K562 (cell line): ENCODE results near the gene ECM1. TPM values are rescaled to one million over a fixed set of nuclear protein-coding genes. Genes with fewer than 3 reads are reported as not detected.

Experiments
- ATAC-seq: fragments of 200-7000 bp; cut with Tn5 transposase; 3 replicates; pipeline ENCODE4 v1.9.1; 2020; ENCODE audit warnings: moderate library complexity
- BruUV-seq: library from RNA; stranded (reverse); fragments of 400-500 nt; replicated peaks from 2 replicates; lab custom pipeline; 2021; lab: Mats Ljungman, UMichigan
- CTCF ChIA-PET: fragments of 300-600 bp; formaldehyde crosslinking; extraction: SDS; loops from one replicate; lab custom pipeline; 2021; ENCODE audit warnings: low intra/inter-chr PET ratio; lab: Yijun Ruan, JAX
- POLR2A ChIA-PET: fragments of 300-600, 350-650 bp; sonication (Branson Sonifier 250); formaldehyde crosslinking; extraction: SDS; loops from one replicate; lab custom pipeline; 2021; ENCODE audit warnings: antibody characterized with exemption, inconsistent platforms; lab: Yijun Ruan, JAX
- DNase-seq, 4 experiments: peaks; one replicate each; pipeline versions ENCODE4 v3.0.0 to v3.0.0-alpha.2; 2011 to 2018; ENCODE audit warnings: low spot score in 3 of 4, mixed read lengths in 3 of 4; ENCODE audit errors: extremely low read depth in 1 of 4
- FAIRE-seq: peaks from 2 replicates; lab custom pipeline; 2011; peaks lifted over from hg19 to GRCh38; lab: Jason Lieb, UNC
- H2AFZ ChIP-seq: 2 replicates; pipeline ENCODE4 v1.6.0; 2011; ENCODE audit warnings: low read depth, low read length, control low read depth, inconsistent platforms
- H3K27ac ChIP-seq: fragments of 200-600 bp; 3 replicates; pipeline ENCODE4 v1.8.0; 2011; ENCODE audit warnings: low read depth, mild to moderate bottlenecking, control low read depth, inconsistent platforms, low read length, moderate library complexity, mixed read lengths; ENCODE audit errors: extremely low read depth
- H3K27me3 ChIP-seq, 2 experiments: fragments of 300-600 bp in 1 of 2; 2 replicates in 1 of 2; 3 replicates in 1 of 2; pipeline versions ENCODE4 v1.6.0 to v1.8.0; 2011; ENCODE audit warnings: inconsistent platforms in 2 of 2, low read length in 2 of 2, mild to moderate bottlenecking in 1 of 2, mixed read lengths in 1 of 2, moderate library complexity in 1 of 2; ENCODE audit not compliant: control insufficient read depth in 2 of 2, insufficient read depth in 2 of 2
- H3K36me3 ChIP-seq: fragments of 300-600 bp; 3 replicates; pipeline ENCODE4 v1.8.0; 2011; ENCODE audit warnings: mild to moderate bottlenecking, low read length, inconsistent platforms; ENCODE audit not compliant: control insufficient read depth, insufficient read depth
- H3K4me1 ChIP-seq, 2 experiments: fragments of 200-600 bp in 1 of 2; replicated peaks in 1 of 2; 2 replicates in 1 of 2; 3 replicates in 1 of 2; pipeline versions ENCODE4 v1.5.1 to v1.8.0; 2011; ENCODE audit warnings: inconsistent platforms in 2 of 2, low read length in 2 of 2, mild to moderate bottlenecking in 1 of 2, mixed read lengths in 1 of 2, moderate library complexity in 1 of 2; ENCODE audit not compliant: control insufficient read depth in 2 of 2, insufficient read depth in 2 of 2
- H3K4me2 ChIP-seq: 2 replicates; pipeline ENCODE4 v1.6.1; 2011; ENCODE audit warnings: low read length, control low read depth, inconsistent platforms, mixed read lengths; ENCODE audit not compliant: insufficient read depth
- H3K4me3 ChIP-seq: fragments of 200-600 bp; sonication (generic), shearing (Covaris generic); 2 replicates; pipeline ENCODE4 v1.5.1; 2016; ENCODE audit warnings: control low read depth, inconsistent platforms
- H3K79me2 ChIP-seq: fragments of 200-600 bp; 3 replicates; pipeline ENCODE4 v1.8.0; 2011; ENCODE audit warnings: low read length, inconsistent platforms; ENCODE audit not compliant: control insufficient read depth, insufficient read depth
- H3K9ac ChIP-seq, 2 experiments: 2 replicates each; pipeline versions ENCODE4 v1.6.0 to v1.6.1; 2011; ENCODE audit warnings: low read depth in 2 of 2, low read length in 2 of 2, control low read depth in 1 of 2, inconsistent platforms in 1 of 2, mild to moderate bottlenecking in 1 of 2, mixed read lengths in 1 of 2; ENCODE audit not compliant: insufficient read depth in 1 of 2
- H3K9me1 ChIP-seq: one replicate; pipeline ENCODE4 v1.6.0; 2011; ENCODE audit warnings: inconsistent platforms, mild to moderate bottlenecking, low read length, moderate library complexity; ENCODE audit not compliant: control insufficient read depth, insufficient read depth
- H3K9me3 ChIP-seq: replicated peaks from 2 replicates; pipeline ENCODE4 v1.5.1; 2011; ENCODE audit warnings: low read depth, low read length, inconsistent platforms; ENCODE audit not compliant: control insufficient read depth, insufficient read depth
- H4K20me1 ChIP-seq: replicated peaks from 2 replicates; pipeline ENCODE4 v1.6.1; 2011; ENCODE audit warnings: low read length, inconsistent platforms, mixed read lengths; ENCODE audit not compliant: control insufficient read depth, insufficient read depth
- CEBPB ChIP-seq: fragments of 450-650 bp; IDR thresholded peaks from 2 replicates; pipeline ENCODE4 v1.6.1; 2016; ENCODE audit warnings: missing genetic modification characterization, missing compliant biosample characterization
- EWSR1 ChIP-seq: fragments of 450-650 bp; IDR thresholded peaks from 2 replicates; pipeline ENCODE4 v1.6.1; 2018; ENCODE audit warnings: borderline replicate concordance, mild to moderate bottlenecking, low read depth, moderate library complexity; ENCODE audit not compliant: partially characterized antibody
- HMG20B ChIP-seq: fragments of 250-450 bp; sonication (Bioruptor Pico); IDR thresholded peaks from 2 replicates; pipeline ENCODE4 v1.5.0; 2021; ENCODE audit warnings: mild to moderate bottlenecking
- HMGN3 ChIP-seq: IDR thresholded peaks from 2 replicates; pipeline ENCODE4 v1.6.1; 2011; ENCODE audit warnings: borderline replicate concordance, low read depth, mild to moderate bottlenecking, mixed read lengths, low read length; ENCODE audit not compliant: insufficient read length; ENCODE audit errors: extremely low read depth
- KLF16 ChIP-seq: IDR thresholded peaks from 2 replicates; pipeline ENCODE4 v1.6.1; 2016; ENCODE audit warnings: antibody characterized with exemption
- MYNN ChIP-seq, 2 experiments: sonication (generic); formaldehyde crosslinking in 1 of 2; IDR thresholded peaks; 2 replicates each; pipeline versions ENCODE4 v1.5.0 to v1.6.1; 2016 to 2020; ENCODE audit warnings: antibody characterized with exemption in 1 of 2, missing genetic modification reagents in 1 of 2
- NFE2L1 ChIP-seq: fragments of 450-650 bp; IDR thresholded peaks from 2 replicates; pipeline ENCODE4 v1.6.1; 2016; ENCODE audit warnings: missing genetic modification characterization, low read depth, mild to moderate bottlenecking, missing compliant biosample characterization, moderate library complexity, borderline replicate concordance
- NFRKB ChIP-seq: fragments of 450-650 bp; IDR thresholded peaks from 2 replicates; pipeline ENCODE4 v1.6.1; 2016; ENCODE audit warnings: low read depth
- POLR2G ChIP-seq: fragments of 200-400 bp; formaldehyde crosslinking; IDR thresholded peaks from 2 replicates; pipeline ENCODE4 v1.6.1; 2017; ENCODE audit warnings: low read depth, mild to moderate bottlenecking, antibody characterized with exemption, low read length, moderate library complexity
- TFAM ChIP-seq: fragments of 250-450 bp; sonication (Bioruptor Pico); conservative IDR thresholded peaks from 2 replicates; pipeline ENCODE4 v1.5.0; 2021; ENCODE audit warnings: mild to moderate bottlenecking, moderate library complexity
- TRIM28 ChIP-seq: fragments of 450-650 bp; IDR thresholded peaks from 2 replicates; pipeline ENCODE4 v1.6.1; 2017
- ZNF121 ChIP-seq: sonication (generic); formaldehyde crosslinking; conservative IDR thresholded peaks from 2 replicates; pipeline ENCODE4 v1.8.0; 2022; ENCODE audit warnings: missing genetic modification reagents
- ZNF263 ChIP-seq: sonication (generic); formaldehyde crosslinking; IDR thresholded peaks from 2 replicates; pipeline ENCODE4 v1.8.0; 2022; ENCODE audit warnings: mild to moderate bottlenecking, missing genetic modification reagents, borderline replicate concordance
- ZNF436 ChIP-seq: fragments of 250-450, 450-650 bp; sonication (Bioruptor Pico); formaldehyde crosslinking; IDR thresholded peaks from 2 replicates; pipeline ENCODE4 v1.7.0; 2020; ENCODE audit warnings: mild to moderate bottlenecking
- ZNF79 ChIP-seq: fragments of 250-450 bp; sonication (Bioruptor Pico); IDR thresholded peaks from 2 replicates; pipeline ENCODE4 v1.4.0; 2020; ENCODE audit warnings: low read depth, mild to moderate bottlenecking, moderate library complexity
- WGBS: fragments of 100-300 bp; shearing (Covaris generic); methylation state at CpG from one replicate; pipeline ENCODE4 v1.1.6; 2016; ENCODE audit warnings: low coverage, mixed read lengths; ENCODE audit not compliant: insufficient coverage; ENCODE audit errors: missing lambda C conversion rate; 5-methylcytosine and 5-hydroxymethylcytosine counted together
- in situ Hi-C: fragments of 300-500 bp; cut with MboI; formaldehyde crosslinking; loops from 4 replicates; pipeline ENCODE4 v1.15.0; 2018; ENCODE audit warnings: inconsistent platforms, mixed read lengths
- intact Hi-C: fragments of 100-400 bp; cut with micrococcal nuclease; formaldehyde crosslinking; loops from 2 replicates; pipeline ENCODE4 v1.14.2; 2022
- polyA plus RNA-seq, 8 experiments: library from polyadenylated mRNA; depleted of rRNA in 4 of 8; stranded (reverse) in 5 of 8; unstranded in 3 of 8; fragments of >200 nt; fragmentation: Nextera tagmentation in 2 of 8; fragmentation: Illumina TruSeq in 1 of 8; extraction: Ambion mirVana in 2 of 8; extraction: Trizol in 1 of 8; gene quantifications; 2 replicates each; pipeline versions ENCODE4 v1.2.1 to v1.2.3, GENCODE V29; 2011 to 2014; ENCODE audit warnings: inconsistent platforms in 1 of 8, missing spikeins in 1 of 8
- total RNA-seq, 7 experiments: library from RNA; depleted of rRNA in 6 of 7; stranded (reverse); fragments of >200 nt in 6 of 7; fragmentation: Illumina TruSeq in 2 of 7; extraction: Trizol in 2 of 7; gene quantifications; 2 replicates each; pipeline versions ENCODE4 v1.2.1 to v1.2.3, GENCODE V29; 2011 to 2021; ENCODE audit warnings: low replicate concordance in 1 of 7
- TF ChIP-seq, protein P1 (sequence below): sonication (generic); formaldehyde crosslinking; IDR thresholded peaks from 2 replicates; pipeline ENCODE4 v1.8.0; 2022; ENCODE audit warnings: missing genetic modification reagents, mild to moderate bottlenecking, borderline replicate concordance
- TF ChIP-seq, protein P2 (sequence below), 2 experiments: fragments of 200-800 bp in 1 of 2; sonication (Bioruptor generic) in 1 of 2; sonication (generic) in 1 of 2; formaldehyde crosslinking in 1 of 2; IDR thresholded peaks in 1 of 2; conservative IDR thresholded peaks in 1 of 2; 2 replicates each; pipeline versions ENCODE4 v1.5.0 to v1.6.1; 2016 to 2020; ENCODE audit warnings: missing compliant biosample characterization in 1 of 2, missing genetic modification characterization in 1 of 2, missing genetic modification reagents in 1 of 2

The ECM1 gene
- total and polyA plus RNA-seq, 9 of the 15 experiments (the other 6 are each of a cell fraction or from before 2014, with no cell fraction given): 6.6 to 52.2 (median 12.8) TPM

DNA sequence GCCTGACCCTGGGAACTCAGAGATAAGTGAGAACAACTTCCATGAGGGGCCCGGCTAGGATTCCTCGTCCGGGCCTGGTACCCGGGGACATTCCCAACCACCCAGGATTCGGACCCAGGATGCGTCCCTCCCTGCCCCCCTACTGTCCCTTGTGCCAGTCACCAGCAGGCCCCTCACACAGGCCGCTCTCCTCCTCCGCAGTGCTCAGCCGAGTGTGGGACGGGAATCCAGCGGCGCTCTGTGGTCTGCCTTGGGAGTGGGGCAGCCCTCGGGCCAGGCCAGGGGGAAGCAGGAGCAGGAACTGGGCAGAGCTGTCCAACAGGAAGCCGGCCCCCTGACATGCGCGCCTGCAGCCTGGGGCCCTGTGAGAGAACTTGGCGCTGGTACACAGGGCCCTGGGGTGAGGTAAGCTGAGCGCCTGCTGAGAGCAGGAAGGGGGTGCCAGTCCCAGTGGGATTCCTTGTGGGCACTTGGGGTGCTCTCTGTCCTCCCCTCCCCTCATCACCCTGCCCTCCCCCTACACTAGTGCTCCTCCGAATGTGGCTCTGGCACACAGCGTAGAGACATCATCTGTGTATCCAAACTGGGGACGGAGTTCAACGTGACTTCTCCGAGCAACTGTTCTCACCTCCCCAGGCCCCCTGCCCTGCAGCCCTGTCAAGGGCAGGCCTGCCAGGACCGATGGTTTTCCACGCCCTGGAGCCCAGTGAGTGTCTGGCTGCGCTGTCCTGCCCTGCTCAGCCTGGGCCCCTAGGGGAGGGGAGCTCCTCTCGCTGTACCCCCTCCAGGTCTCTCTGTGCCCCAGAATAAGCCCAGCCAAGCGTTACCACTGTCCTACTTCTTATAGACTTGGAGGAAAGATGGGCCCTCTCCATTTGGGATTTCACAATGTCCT lies 51.1 kb downstream of the ECM1 start:
- 91% methylated on average over 17 of the region's 28 CpGs for WGBS
- no peak overlapping the region for H3K27ac ChIP-seq
- BruUV-seq: no TSS peak
- in situ Hi-C loops: no loop called here
- H4K20me1 ChIP-seq: peaks cover 19% of the 10 kb centered on the region
- H3K79me2 ChIP-seq: peaks cover 52% of the 10 kb centered on the region
- no peaks in the 10 kb centered on the region for H3K9me3 ChIP-seq
- H3K4me3 ChIP-seq: no peak overlapping the region
- H3K36me3 ChIP-seq: peaks cover 85% of the 10 kb centered on the region
- ATAC-seq: no peak
- intact Hi-C loops: no loop called here
- CTCF ChIA-PET: interaction anchor here (0.6 to 1.3 kb wide), 4 partner anchors 95 to 304 kb away, joined by 3 to 5 read pairs (median 4); no protein-coding TSS in a partner anchor
- H3K9ac ChIP-seq: peak overlapping the region in 1 of 2 experiments; percentile 4; a peak in 2 of 4 replicates
- peaks cover 37 to 83% of the 10 kb centered on the region in 2 experiments for H3K4me1 ChIP-seq
- H3K27me3 ChIP-seq: no peaks in the 10 kb centered on the region
- FAIRE-seq: no peak
- H3K9me1 ChIP-seq: peaks cover 6% of the 10 kb centered on the region
- no peak overlapping the region for H2AFZ ChIP-seq
- no peak for DNase-seq
- no peak overlapping the region for H3K4me2 ChIP-seq
- POLR2A ChIA-PET: interaction anchor here (0.5 to 2.7 kb wide), 18 partner anchors 7 to 469 kb away, joined by 3 to 21 read pairs (median 3); partner anchors contain the start of gene ADAMTSL4
- TF ChIP-seq, protein P1, sequence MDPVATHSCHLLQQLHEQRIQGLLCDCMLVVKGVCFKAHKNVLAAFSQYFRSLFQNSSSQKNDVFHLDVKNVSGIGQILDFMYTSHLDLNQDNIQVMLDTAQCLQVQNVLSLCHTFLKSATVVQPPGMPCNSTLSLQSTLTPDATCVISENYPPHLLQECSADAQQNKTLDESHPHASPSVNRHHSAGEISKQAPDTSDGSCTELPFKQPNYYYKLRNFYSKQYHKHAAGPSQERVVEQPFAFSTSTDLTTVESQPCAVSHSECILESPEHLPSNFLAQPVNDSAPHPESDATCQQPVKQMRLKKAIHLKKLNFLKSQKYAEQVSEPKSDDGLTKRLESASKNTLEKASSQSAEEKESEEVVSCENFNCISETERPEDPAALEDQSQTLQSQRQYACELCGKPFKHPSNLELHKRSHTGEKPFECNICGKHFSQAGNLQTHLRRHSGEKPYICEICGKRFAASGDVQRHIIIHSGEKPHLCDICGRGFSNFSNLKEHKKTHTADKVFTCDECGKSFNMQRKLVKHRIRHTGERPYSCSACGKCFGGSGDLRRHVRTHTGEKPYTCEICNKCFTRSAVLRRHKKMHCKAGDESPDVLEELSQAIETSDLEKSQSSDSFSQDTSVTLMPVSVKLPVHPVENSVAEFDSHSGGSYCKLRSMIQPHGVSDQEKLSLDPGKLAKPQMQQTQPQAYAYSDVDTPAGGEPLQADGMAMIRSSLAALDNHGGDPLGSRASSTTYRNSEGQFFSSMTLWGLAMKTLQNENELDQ: no peak
- TF ChIP-seq KLF16: no peak
- peak; percentile 23; the same call in 1 of the 2 replicates for TF ChIP-seq CEBPB
- TF ChIP-seq ZNF436 (CRISPR knock-in tag): no peak
- TF ChIP-seq POLR2G: peak; percentile 79
- no peak for TF ChIP-seq HMG20B (CRISPR knock-in tag)
- peak; percentile 18 for TF ChIP-seq HMGN3
- no peak for TF ChIP-seq EWSR1
- no peak for TF ChIP-seq TFAM (CRISPR knock-in tag)
- TF ChIP-seq MYNN (IDR thresholded peaks at IDR 0.05): peak; percentile 18; the same call in 1 of the 2 replicates
- TF ChIP-seq MYNN (CRISPR knock-in tag; IDR thresholded peaks at IDR 0.05): no peak
- peak; percentile 54; the same call in 1 of the 2 replicates for TF ChIP-seq ZNF263 (CRISPR knock-in tag)
- no peak for TF ChIP-seq TRIM28
- no peak for TF ChIP-seq NFE2L1 (tag)
- TF ChIP-seq ZNF121 (CRISPR knock-in tag): peak; percentile 95
- TF ChIP-seq, protein P2, sequence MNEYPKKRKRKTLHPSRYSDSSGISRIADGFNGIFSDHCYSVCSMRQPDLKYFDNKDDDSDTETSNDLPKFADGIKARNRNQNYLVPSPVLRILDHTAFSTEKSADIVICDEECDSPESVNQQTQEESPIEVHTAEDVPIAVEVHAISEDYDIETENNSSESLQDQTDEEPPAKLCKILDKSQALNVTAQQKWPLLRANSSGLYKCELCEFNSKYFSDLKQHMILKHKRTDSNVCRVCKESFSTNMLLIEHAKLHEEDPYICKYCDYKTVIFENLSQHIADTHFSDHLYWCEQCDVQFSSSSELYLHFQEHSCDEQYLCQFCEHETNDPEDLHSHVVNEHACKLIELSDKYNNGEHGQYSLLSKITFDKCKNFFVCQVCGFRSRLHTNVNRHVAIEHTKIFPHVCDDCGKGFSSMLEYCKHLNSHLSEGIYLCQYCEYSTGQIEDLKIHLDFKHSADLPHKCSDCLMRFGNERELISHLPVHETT (CRISPR knock-in tag; conservative IDR thresholded peaks at IDR 0.05 in 1 of 2, IDR thresholded peaks at IDR 0.05 in 1 of 2): no peak
- TF ChIP-seq ZNF79 (CRISPR knock-in tag): no peak
- TF ChIP-seq NFRKB: no peak
